22Rv1 (cell line): ENCODE results near the gene AP2M1.
A peak's percentile ranks its signal among the peaks of the same experiment; 100 is the strongest.

Experiments
- CTCF ChIP-seq: fragments of 450-650 bp; IDR thresholded peaks from 2 replicates; pipeline ENCODE4 v1.5.1; 2017; ENCODE audit warnings: mild to moderate bottlenecking
- ZFX ChIP-seq: fragments of 450-650 bp; IDR thresholded peaks from 2 replicates; pipeline ENCODE4 v1.6.1; 2017; ENCODE audit warnings: antibody characterized with exemption, borderline replicate concordance

- TF ChIP-seq CTCF (peak; percentile 94), ZFX (no peak)
These were observed 52.9 kb downstream of the AP2M1 start for GRCh38 chr3:184227481-184227935.
